Endothelial cell (in vitro differentiated cells): Measurements from ENCODE around the gene CORO7. TPM values are rescaled to one million over a fixed set of nuclear protein-coding genes. Genes with fewer than 3 reads are reported as not detected.
A peak's percentile ranks its signal among the peaks of the same experiment; 100 is the strongest.

Experiments used
- DNase-seq: peaks from one replicate; pipeline ENCODE4 v3.0.0; 2021; ENCODE audit warnings: low spot score
- H3K27ac Mint-ChIP-seq: one replicate; pipeline ENCODE4 v1.8.0; 2021; ENCODE audit warnings: mixed read lengths, inconsistent platforms; ENCODE audit not compliant: unreplicated experiment
- H3K27me3 Mint-ChIP-seq: one replicate; pipeline ENCODE4 v1.8.0; 2021; ENCODE audit warnings: mild to moderate bottlenecking, moderate library complexity, mixed read lengths, inconsistent platforms; ENCODE audit not compliant: unreplicated experiment
- H3K36me3 Mint-ChIP-seq: one replicate; pipeline ENCODE4 v1.8.0; 2021; ENCODE audit warnings: mild to moderate bottlenecking, low read depth, mixed read lengths, inconsistent platforms; ENCODE audit not compliant: unreplicated experiment
- H3K4me1 Mint-ChIP-seq: one replicate; pipeline ENCODE4 v1.8.0; 2021; ENCODE audit warnings: mild to moderate bottlenecking, mixed read lengths, inconsistent platforms; ENCODE audit not compliant: unreplicated experiment
- H3K4me3 Mint-ChIP-seq: one replicate; pipeline ENCODE4 v1.8.0; 2021; ENCODE audit warnings: mild to moderate bottlenecking, mixed read lengths, inconsistent platforms; ENCODE audit not compliant: unreplicated experiment
- H3K9me3 Mint-ChIP-seq: one replicate; pipeline ENCODE4 v1.8.0; 2021; ENCODE audit warnings: mixed read lengths, inconsistent platforms; ENCODE audit not compliant: unreplicated experiment
- total RNA-seq: library from RNA; stranded (reverse); fragmentation: NEBNext Ultra II Directional; extraction: Animal tissue kit (Norgen Biotek cat#: 25700); gene quantifications from one replicate; pipeline ENCODE4 v1.2.1, GENCODE V29; 2021; ENCODE audit not compliant: unreplicated experiment
- TF ChIP-seq, protein P1 (sequence below): fragments of 200-600 bp; sonication (generic); IDR thresholded peaks from one replicate; pipeline ENCODE4 v1.5.0; 2021; ENCODE audit warnings: antibody characterized with exemption; ENCODE audit not compliant: unreplicated experiment

CORO7 gene
- total RNA-seq, 1 donor from 2014 or later = 103 TPM

DNA sequence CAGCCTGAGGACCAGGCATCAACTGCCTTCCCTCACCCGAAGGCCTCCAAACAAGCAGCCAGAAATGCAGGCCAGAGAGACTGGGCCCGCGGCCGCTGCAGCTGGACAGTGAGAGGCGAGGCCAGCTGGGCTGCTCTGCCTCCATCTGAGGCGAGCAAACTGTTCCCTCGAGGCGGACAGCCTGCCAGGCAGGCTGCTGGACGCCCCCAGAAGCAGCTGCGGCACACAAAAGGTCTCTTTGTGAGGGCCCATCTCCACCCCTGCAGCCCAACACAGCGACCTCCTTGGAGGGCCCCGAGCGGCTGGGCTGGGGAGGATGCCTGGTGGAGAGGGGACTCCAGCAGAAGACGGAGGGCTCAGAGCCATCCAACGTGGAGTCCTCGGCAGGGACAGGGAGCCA, 4.7 kb downstream of the CORO7 start:
- no peak overlapping the region for H3K27ac Mint-ChIP-seq
- DNase-seq = no peak
- TF ChIP-seq, protein P1, sequence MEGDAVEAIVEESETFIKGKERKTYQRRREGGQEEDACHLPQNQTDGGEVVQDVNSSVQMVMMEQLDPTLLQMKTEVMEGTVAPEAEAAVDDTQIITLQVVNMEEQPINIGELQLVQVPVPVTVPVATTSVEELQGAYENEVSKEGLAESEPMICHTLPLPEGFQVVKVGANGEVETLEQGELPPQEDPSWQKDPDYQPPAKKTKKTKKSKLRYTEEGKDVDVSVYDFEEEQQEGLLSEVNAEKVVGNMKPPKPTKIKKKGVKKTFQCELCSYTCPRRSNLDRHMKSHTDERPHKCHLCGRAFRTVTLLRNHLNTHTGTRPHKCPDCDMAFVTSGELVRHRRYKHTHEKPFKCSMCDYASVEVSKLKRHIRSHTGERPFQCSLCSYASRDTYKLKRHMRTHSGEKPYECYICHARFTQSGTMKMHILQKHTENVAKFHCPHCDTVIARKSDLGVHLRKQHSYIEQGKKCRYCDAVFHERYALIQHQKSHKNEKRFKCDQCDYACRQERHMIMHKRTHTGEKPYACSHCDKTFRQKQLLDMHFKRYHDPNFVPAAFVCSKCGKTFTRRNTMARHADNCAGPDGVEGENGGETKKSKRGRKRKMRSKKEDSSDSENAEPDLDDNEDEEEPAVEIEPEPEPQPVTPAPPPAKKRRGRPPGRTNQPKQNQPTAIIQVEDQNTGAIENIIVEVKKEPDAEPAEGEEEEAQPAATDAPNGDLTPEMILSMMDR = no peak
- H3K9me3 Mint-ChIP-seq = no peaks in the 10 kb centered on the region
- H3K27me3 Mint-ChIP-seq = peaks cover 14% of the 10 kb centered on the region
- H3K4me1 Mint-ChIP-seq = peaks cover 12% of the 10 kb centered on the region
- H3K36me3 Mint-ChIP-seq = peaks cover 16% of the 10 kb centered on the region
- H3K4me3 Mint-ChIP-seq = no peak overlapping the region

DNA sequence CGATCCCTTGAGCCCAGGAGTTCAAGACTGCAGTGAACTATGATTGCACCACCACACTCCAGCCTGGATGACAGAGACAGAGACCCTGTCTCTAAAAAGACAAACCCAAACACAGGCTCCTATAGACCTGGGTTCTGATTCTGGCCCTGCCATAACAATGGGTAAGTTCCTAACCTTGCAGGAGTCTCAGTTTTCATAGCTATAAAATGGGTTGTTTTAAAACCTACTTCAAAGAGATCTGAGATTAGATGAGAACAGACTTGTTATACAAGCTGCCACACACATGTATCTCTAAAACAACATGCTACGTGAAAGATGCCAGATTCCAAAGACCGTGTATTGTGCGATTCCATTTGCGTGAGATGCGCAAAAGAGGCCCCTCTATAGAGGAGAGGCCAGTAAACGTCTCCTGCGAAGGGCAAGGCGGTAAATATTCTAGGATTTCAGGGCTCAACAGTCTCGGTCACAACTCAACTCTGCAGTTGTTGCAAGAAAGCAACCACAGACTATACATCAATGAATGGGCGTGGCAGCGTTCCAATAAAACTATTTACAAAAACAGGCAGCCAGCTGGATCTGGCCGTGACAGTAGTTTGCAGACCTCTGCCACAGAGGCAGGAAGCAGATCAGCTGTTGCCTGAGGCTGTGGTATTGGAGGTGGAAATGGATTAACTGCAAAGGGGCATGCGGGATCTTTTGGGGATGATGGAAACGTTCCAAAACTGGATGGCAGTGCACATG, 5.9 kb downstream of the CORO7 start:
- TF ChIP-seq, protein P1 = no peak
- peak overlapping the region; percentile 67 for H3K4me3 Mint-ChIP-seq
- H3K4me1 Mint-ChIP-seq = peaks cover 10% of the 10 kb centered on the region
- no peaks in the 10 kb centered on the region for H3K9me3 Mint-ChIP-seq
- H3K36me3 Mint-ChIP-seq = peaks cover 20% of the 10 kb centered on the region
- peak overlapping the region; percentile 20 for H3K27ac Mint-ChIP-seq
- no peak for DNase-seq
- H3K27me3 Mint-ChIP-seq = peaks cover 13% of the 10 kb centered on the region

DNA sequence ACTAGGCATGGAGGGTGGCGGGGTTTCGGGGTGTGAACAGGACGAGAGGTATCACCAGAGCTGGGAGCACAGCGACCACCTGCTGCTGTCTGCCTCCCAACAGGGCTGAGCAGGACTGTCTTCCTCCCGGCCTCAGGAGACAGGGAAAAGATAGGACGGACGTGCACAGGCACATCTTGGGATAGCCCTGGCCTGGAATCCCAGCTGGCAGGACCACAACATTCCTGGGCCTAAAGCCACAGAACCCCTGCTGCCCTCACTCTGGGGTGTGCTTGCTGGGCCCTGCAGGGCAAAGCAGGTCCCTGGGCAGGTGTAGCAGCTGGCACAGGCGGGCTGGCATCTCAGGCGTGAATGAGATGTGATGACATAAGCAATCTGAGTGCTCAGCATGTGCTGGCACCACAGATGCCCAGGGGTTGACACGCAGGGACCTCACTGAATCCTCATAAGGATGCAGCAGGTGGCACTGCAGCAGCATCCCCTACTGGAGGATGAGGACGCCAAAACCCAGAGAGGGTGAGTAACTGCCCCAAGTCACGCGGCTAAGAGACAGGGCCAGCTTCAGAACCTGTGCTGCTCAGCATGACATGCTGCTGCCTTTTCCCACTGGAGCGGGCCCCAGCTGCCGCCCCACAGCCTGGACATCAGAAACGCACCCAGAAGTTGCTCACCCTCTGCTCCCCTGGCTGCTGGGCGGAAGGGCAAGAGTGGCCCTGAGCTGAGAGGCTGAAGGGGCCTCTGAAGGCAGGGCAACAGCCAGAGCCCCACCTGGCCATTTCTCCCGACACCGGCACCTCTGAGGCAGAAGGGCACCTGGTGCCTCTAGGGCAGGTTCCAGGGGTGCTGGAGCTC, 7.1 kb downstream of the CORO7 start:
- Mint-ChIP-seq H3K9me3 (no peaks in the 10 kb centered on the region), H3K4me3 (no peak overlapping the region), H3K36me3 (peaks cover 21% of the 10 kb centered on the region), H3K4me1 (peaks cover 2% of the 10 kb centered on the region), H3K27me3 (peaks cover 9% of the 10 kb centered on the region), H3K27ac (no peak overlapping the region)
- DNase-seq = no peak
- TF ChIP-seq, protein P1 = no peak

DNA sequence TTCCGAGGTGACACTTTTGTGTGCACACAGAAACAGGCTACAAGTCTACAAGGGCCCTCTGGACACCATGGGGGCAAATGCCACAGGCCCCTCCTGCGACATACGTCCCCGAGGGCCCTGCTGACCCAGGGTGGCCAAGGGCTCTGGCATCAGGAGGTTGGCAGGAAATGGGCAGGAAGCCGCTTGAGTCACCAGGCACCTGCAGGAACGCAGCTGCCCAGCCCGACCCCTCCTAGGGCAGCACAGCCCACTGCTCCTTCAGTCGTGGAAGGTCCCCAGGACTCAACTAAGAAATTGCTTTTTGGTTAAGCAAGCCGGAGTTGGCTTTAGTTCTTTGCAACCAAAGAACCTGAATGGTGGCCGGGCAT, 8.1 kb downstream of the CORO7 start:
- Mint-ChIP-seq H3K4me3 (no peak overlapping the region), H3K9me3 (no peaks in the 10 kb centered on the region), H3K4me1 (no peaks in the 10 kb centered on the region), H3K36me3 (peaks cover 20% of the 10 kb centered on the region), H3K27me3 (peaks cover 6% of the 10 kb centered on the region), H3K27ac (no peak overlapping the region)
- DNase-seq = no peak
- TF ChIP-seq, protein P1 = no peak
